ENCODE measurements around the gene PRKCH. TPM values are rescaled to one million over a fixed set of nuclear protein-coding genes. Genes with fewer than 3 reads are reported as not detected.

PRKCH gene
- total and polyA plus RNA-seq, 2 of the 13 experiments (the other 11 are each of a cell fraction or from before 2014, with no cell fraction given) = 0.48 to 1.3 TPM

GRCh38 chr14:61328626-61329262 is 7.4 kb downstream of the PRKCH start:
- no peak overlapping the region for H3K4me3 ChIP-seq (replicated peaks in 1 of 3; ENCODE audit: insufficient read depth in 1 of 3, low read depth in 2 of 3, low read length in 3 of 3)
- H3K27ac ChIP-seq (ENCODE audit: extremely low read length, insufficient read depth, low read length) = no peak overlapping the region
- H3K9me3 ChIP-seq (ENCODE audit: low read length) = no peaks in the 10 kb centered on the region
- peaks cover 11% of the 10 kb centered on the region for H3K4me1 ChIP-seq (ENCODE audit: insufficient read depth, low read length)
- no peak for FAIRE-seq
- H3K4me2 ChIP-seq (ENCODE audit: low read depth, low read length) = no peak overlapping the region
- H4K20me1 ChIP-seq (ENCODE audit: insufficient read depth, low read length) = no peaks in the 10 kb centered on the region
- no peak overlapping the region for H2AFZ ChIP-seq (ENCODE audit: low read length)
- BruUV-seq (replicated peaks) = no TSS peak
- no peaks in the 10 kb centered on the region for H3K79me2 ChIP-seq (ENCODE audit: insufficient read depth, low read length)
- WGBS (ENCODE audit: low lambda C conversion rate) = 99% methylated on average over 4 of the region's 4 CpGs
- in situ Hi-C loops (cut with HindIII; ENCODE audit: extremely low pct_ligation_motif_present, low pct_unique_long_range_greater_than_20kb) (no loop called here), intact Hi-C loops (cut with micrococcal nuclease; ENCODE audit: unreplicated experiment) (no loop called here)
- no peak for DNase-seq (ENCODE audit: low spot score)
- no peaks in the 10 kb centered on the region for H3K36me3 ChIP-seq (replicated peaks in 1 of 2; ENCODE audit: control insufficient read depth in 1 of 2, insufficient read depth in 2 of 2, low read length in 2 of 2)
- peaks cover 0 to 3% of the 10 kb centered on the region in 2 experiments; a peak in 1 of 5 replicates for H3K27me3 ChIP-seq (ENCODE audit: control insufficient read depth in 1 of 2, insufficient read depth in 2 of 2, low read length in 2 of 2)
- ChIA-PET CTCF (ENCODE audit: low intra/inter-chr PET ratio, low total read pairs) (no interaction called here), POLR2A (no interaction called here)
- ATAC-seq = no peak
- H3K9ac ChIP-seq (ENCODE audit: insufficient read depth, low read depth, low read length) = no peak overlapping the region
- TF ChIP-seq ZNF512 (CRISPR knock-in tag; IDR thresholded peaks at IDR 0.05) (no peak), HHEX (CRISPR knock-in tag; IDR thresholded peaks at IDR 0.05) (no peak), KDM4B (CRISPR knock-in tag; IDR thresholded peaks at IDR 0.05) (no peak), FOSL2 (CRISPR knock-in tag; IDR thresholded peaks at IDR 0.05) (no peak), ZBTB14 (CRISPR knock-in tag; IDR thresholded peaks at IDR 0.05) (no peak), KMT2B (CRISPR knock-in tag; IDR thresholded peaks at IDR 0.05) (no peak), PAF1 (CRISPR knock-in tag; IDR thresholded peaks at IDR 0.05) (no peak)
- TF ChIP-seq, protein P1, sequence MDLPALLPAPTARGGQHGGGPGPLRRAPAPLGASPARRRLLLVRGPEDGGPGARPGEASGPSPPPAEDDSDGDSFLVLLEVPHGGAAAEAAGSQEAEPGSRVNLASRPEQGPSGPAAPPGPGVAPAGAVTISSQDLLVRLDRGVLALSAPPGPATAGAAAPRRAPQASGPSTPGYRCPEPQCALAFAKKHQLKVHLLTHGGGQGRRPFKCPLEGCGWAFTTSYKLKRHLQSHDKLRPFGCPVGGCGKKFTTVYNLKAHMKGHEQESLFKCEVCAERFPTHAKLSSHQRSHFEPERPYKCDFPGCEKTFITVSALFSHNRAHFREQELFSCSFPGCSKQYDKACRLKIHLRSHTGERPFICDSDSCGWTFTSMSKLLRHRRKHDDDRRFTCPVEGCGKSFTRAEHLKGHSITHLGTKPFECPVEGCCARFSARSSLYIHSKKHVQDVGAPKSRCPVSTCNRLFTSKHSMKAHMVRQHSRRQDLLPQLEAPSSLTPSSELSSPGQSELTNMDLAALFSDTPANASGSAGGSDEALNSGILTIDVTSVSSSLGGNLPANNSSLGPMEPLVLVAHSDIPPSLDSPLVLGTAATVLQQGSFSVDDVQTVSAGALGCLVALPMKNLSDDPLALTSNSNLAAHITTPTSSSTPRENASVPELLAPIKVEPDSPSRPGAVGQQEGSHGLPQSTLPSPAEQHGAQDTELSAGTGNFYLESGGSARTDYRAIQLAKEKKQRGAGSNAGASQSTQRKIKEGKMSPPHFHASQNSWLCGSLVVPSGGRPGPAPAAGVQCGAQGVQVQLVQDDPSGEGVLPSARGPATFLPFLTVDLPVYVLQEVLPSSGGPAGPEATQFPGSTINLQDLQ (CRISPR knock-in tag; IDR thresholded peaks at IDR 0.05) = no peak
- TF ChIP-seq, protein P2, sequence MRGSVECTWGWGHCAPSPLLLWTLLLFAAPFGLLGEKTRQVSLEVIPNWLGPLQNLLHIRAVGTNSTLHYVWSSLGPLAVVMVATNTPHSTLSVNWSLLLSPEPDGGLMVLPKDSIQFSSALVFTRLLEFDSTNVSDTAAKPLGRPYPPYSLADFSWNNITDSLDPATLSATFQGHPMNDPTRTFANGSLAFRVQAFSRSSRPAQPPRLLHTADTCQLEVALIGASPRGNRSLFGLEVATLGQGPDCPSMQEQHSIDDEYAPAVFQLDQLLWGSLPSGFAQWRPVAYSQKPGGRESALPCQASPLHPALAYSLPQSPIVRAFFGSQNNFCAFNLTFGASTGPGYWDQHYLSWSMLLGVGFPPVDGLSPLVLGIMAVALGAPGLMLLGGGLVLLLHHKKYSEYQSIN (CRISPR knock-in tag; IDR thresholded peaks at IDR 0.05; ENCODE audit: borderline replicate concordance) = no peak
- TF ChIP-seq, protein P3, sequence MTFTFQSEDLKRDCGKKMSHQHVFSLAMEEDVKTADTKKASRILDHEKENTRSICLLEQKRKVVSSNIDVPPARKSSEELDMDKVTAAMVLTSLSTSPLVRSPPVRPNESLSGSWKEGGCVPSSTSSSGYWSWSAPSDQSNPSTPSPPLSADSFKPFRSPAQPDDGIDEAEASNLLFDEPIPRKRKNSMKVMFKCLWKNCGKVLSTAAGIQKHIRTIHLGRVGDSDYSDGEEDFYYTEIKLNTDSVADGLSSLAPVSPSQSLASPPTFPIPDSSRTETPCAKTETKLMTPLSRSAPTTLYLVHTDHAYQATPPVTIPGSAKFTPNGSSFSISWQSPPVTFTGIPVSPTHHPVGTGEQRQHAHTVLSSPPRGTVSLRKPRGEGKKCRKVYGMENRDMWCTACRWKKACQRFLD (CRISPR knock-in tag; IDR thresholded peaks at IDR 0.05; ENCODE audit: borderline replicate concordance) = no peak
